ENCODE results near the gene ARHGAP18. TPM values are rescaled to one million over a fixed set of nuclear protein-coding genes. Genes with fewer than 3 reads are reported as not detected.

The ARHGAP18 gene
- total RNA-seq, 2 donors from 2014 or later: 14.3 to 17.7 TPM

DNA sequence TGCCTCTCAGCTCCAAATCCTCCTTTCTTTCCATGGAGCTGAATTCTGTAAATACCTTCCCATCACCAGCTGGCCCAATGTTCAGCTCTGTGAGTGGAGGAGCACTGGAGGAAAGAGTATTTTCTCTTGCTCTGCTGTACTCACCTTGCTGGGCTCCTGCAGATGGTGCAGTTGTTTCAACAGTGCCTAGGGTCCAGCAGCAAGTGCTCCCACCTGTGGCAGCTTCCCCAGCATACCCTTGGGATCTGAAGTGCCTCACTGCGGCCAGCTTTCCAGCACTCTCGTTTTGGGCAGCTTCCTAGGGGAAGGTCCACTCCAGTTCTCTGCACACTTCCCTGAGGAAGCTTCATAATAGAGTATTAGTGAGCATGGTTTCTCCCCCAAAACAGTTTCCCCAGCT is 170.9 kb downstream of the ARHGAP18 start:
- no peaks in the 10 kb centered on the region for H3K27me3 Mint-ChIP-seq (ENCODE audit: insufficient read depth)

DNA sequence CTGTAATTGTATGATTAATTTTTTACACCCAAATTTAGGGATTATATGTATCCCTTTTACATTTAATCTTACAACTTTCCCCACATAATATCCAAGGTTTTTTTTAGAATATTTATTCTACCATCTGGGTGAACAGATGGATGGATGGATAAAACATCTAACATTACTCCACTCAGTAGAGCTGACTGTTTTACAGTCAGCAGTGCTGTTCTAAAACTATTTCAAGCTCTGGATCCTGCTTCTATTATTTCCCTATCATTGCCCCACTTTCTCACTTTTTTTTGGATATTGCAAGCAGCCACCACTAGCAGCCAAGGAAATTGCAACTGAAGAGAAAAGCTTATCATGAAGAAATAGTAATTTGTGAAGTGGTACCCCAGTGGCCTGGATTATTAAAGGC is 173.7 kb downstream of the ARHGAP18 start:
- Mint-ChIP-seq H3K9me3 (peaks cover 14% of the 10 kb centered on the region), H3K4me3 (no peak overlapping the region), H3K36me3 (ENCODE audit: low read depth) (no peaks in the 10 kb centered on the region), H3K27ac (no peak overlapping the region), H3K4me1 (peaks cover 9% of the 10 kb centered on the region), H3K27me3 (ENCODE audit: insufficient read depth) (no peaks in the 10 kb centered on the region)
- no peaks in the 10 kb centered on the region for H3K27me3 ChIP-seq (ENCODE audit: control insufficient read depth, insufficient read depth, low read length, poor library complexity, severe bottlenecking)
- no peaks in the 10 kb centered on the region for H3K36me3 ChIP-seq (ENCODE audit: control insufficient read depth, insufficient read depth, low read length)
- DNase-seq: no peak
- no peak overlapping the region for H3K9ac ChIP-seq (ENCODE audit: extremely low read depth, low read length, poor library complexity, severe bottlenecking)
- no peaks in the 10 kb centered on the region for H3K4me1 ChIP-seq (ENCODE audit: control insufficient read depth, insufficient read depth, low read length)
- peaks cover 20% of the 10 kb centered on the region for H3K9me3 ChIP-seq (ENCODE audit: control insufficient read depth, low read length)
- no peak overlapping the region for H3K27ac ChIP-seq (ENCODE audit: low read depth, low read length)
- TF ChIP-seq, protein P1, sequence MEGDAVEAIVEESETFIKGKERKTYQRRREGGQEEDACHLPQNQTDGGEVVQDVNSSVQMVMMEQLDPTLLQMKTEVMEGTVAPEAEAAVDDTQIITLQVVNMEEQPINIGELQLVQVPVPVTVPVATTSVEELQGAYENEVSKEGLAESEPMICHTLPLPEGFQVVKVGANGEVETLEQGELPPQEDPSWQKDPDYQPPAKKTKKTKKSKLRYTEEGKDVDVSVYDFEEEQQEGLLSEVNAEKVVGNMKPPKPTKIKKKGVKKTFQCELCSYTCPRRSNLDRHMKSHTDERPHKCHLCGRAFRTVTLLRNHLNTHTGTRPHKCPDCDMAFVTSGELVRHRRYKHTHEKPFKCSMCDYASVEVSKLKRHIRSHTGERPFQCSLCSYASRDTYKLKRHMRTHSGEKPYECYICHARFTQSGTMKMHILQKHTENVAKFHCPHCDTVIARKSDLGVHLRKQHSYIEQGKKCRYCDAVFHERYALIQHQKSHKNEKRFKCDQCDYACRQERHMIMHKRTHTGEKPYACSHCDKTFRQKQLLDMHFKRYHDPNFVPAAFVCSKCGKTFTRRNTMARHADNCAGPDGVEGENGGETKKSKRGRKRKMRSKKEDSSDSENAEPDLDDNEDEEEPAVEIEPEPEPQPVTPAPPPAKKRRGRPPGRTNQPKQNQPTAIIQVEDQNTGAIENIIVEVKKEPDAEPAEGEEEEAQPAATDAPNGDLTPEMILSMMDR (conservative IDR thresholded peaks at IDR 0.05): no peak
- no peak overlapping the region for H3K4me3 ChIP-seq (ENCODE audit: low read length)

More for the DNA sequence above, 170.9 kb downstream of the ARHGAP18 start:
- H3K4me3 Mint-ChIP-seq: no peak overlapping the region
- H3K27ac Mint-ChIP-seq: no peak overlapping the region
- H3K4me1 ChIP-seq (ENCODE audit: control insufficient read depth, insufficient read depth, low read length): no peaks in the 10 kb centered on the region
- H3K9me3 Mint-ChIP-seq: peaks cover under 1% of the 10 kb centered on the region
- H3K27me3 ChIP-seq (ENCODE audit: control insufficient read depth, insufficient read depth, low read length, poor library complexity, severe bottlenecking): no peaks in the 10 kb centered on the region
- no peak overlapping the region for H3K4me3 ChIP-seq (ENCODE audit: low read length)
- H3K9me3 ChIP-seq (ENCODE audit: control insufficient read depth, low read length): peaks cover 7% of the 10 kb centered on the region
- H3K9ac ChIP-seq (ENCODE audit: extremely low read depth, low read length, poor library complexity, severe bottlenecking): no peak overlapping the region
- H3K36me3 ChIP-seq (ENCODE audit: control insufficient read depth, insufficient read depth, low read length): peaks cover 3% of the 10 kb centered on the region
- H3K4me1 Mint-ChIP-seq: peaks cover 9% of the 10 kb centered on the region
- no peaks in the 10 kb centered on the region for H3K36me3 Mint-ChIP-seq (ENCODE audit: low read depth)
- DNase-seq: peak; percentile 57
- H3K27ac ChIP-seq (ENCODE audit: low read depth, low read length): no peak overlapping the region
- TF ChIP-seq, protein P1 (conservative IDR thresholded peaks at IDR 0.05): no peak
- WGBS, 2 experiments (ENCODE audit: insufficient coverage in 1 of 2, insufficient read length in 1 of 2): 90% methylated on average over 2 of the region's 2 CpGs; no CpG with 5 or more reads in 1 of the 2 experiments

DNA sequence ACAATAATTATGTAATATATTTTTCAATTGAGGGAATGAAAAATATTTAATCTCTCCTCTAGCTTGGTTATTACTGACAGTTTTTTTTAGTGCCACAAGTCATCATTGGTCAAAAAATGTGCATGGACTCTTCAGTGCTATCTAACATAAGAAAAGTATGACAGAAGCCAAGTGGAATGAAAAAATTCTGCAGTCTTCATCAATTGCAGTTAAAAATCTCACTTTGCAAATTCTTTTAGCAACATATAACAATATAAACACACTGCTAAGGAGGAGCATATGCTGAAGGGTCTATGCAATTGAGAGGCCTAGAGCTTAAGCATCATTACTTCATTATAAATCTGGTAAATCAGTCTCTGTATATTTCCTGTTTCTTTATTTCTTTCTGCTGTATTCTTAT is 175.1 kb downstream of the ARHGAP18 start:
- Histone ChIP-seq H3K36me3 (ENCODE audit: control insufficient read depth, insufficient read depth, low read length) (no peaks in the 10 kb centered on the region), H3K4me1 (ENCODE audit: control insufficient read depth, insufficient read depth, low read length) (no peaks in the 10 kb centered on the region), H3K27ac (ENCODE audit: low read depth, low read length) (no peak overlapping the region), H3K9ac (ENCODE audit: extremely low read depth, low read length, poor library complexity, severe bottlenecking) (no peak overlapping the region), H3K9me3 (ENCODE audit: control insufficient read depth, low read length) (peaks cover 20% of the 10 kb centered on the region), H3K4me3 (ENCODE audit: low read length) (no peak overlapping the region), H3K27me3 (ENCODE audit: control insufficient read depth, insufficient read depth, low read length, poor library complexity, severe bottlenecking) (no peaks in the 10 kb centered on the region)
- Mint-ChIP-seq H3K4me3 (no peak overlapping the region), H3K27me3 (ENCODE audit: insufficient read depth) (no peaks in the 10 kb centered on the region), H3K27ac (no peak overlapping the region), H3K9me3 (peaks cover 14% of the 10 kb centered on the region), H3K36me3 (ENCODE audit: low read depth) (no peaks in the 10 kb centered on the region), H3K4me1 (peaks cover 9% of the 10 kb centered on the region)
- no peak for DNase-seq
- TF ChIP-seq, protein P1 (conservative IDR thresholded peaks at IDR 0.05): no peak

Other genes starting within 250 kb of the ARHGAP18 start
- gene TMEM244, start 151.1 kb upstream of the ARHGAP18 start, total RNA-seq: not detected

Data from endodermal cell (in vitro differentiated cells).